PC-9 (cell line): Measurements from ENCODE around the gene IFITM10. TPM values are rescaled to one million over a fixed set of nuclear protein-coding genes. Genes with fewer than 3 reads are reported as not detected.
A peak's percentile ranks its signal among the peaks of the same experiment; 100 is the strongest.

Experiments used
- BruUV-seq: library from RNA; stranded (reverse); fragments of 400-500 nt; replicated peaks from 2 replicates; lab custom pipeline; 2021; lab: Mats Ljungman, UMichigan
- CTCF ChIA-PET: fragments of 300-600 bp; sonication (Branson Sonifier 250); formaldehyde crosslinking; loops from one replicate; lab custom pipeline; 2022; ENCODE audit warnings: antibody characterized with exemption; lab: Charles Lee
- POLR2A ChIA-PET: fragments of 300-600 bp; sonication (Branson Sonifier 250); formaldehyde crosslinking; loops from one replicate; lab custom pipeline; 2022; ENCODE audit warnings: antibody characterized with exemption; ENCODE audit not compliant: unreplicated experiment; lab: Charles Lee
- DNase-seq, 2 experiments: peaks; one replicate each; pipeline versions ENCODE4 v3.0.0 to v3.0.0-alpha.2; 2015 to 2022; ENCODE audit warnings: mixed read lengths in 1 of 2
- H2AFZ ChIP-seq: fragments of 200-600 bp; sonication (generic); 2 replicates; pipeline ENCODE4 v1.8.1; 2017; ENCODE audit warnings: antibody characterized with exemption
- H3F3A ChIP-seq: fragments of 200-600 bp; sonication (generic); 2 replicates; pipeline ENCODE4 v1.8.1; 2017; ENCODE audit warnings: antibody characterized with exemption, mild to moderate bottlenecking, low read depth; ENCODE audit not compliant: insufficient read depth
- H3K27ac ChIP-seq: fragments of 200-600 bp; sonication (generic); 2 replicates; pipeline ENCODE4 v1.6.1; 2016; ENCODE audit warnings: mixed run types
- H3K27me3 ChIP-seq: fragments of 200-600 bp; sonication (generic); 2 replicates; pipeline ENCODE4 v1.6.1; 2016; ENCODE audit warnings: low read depth, mixed run types; ENCODE audit not compliant: insufficient read depth
- H3K36me3 ChIP-seq: fragments of 200-600 bp; sonication (generic); 2 replicates; pipeline ENCODE4 v1.6.1; 2016; ENCODE audit warnings: low read depth, mixed run types
- H3K4me1 ChIP-seq: fragments of 200-600 bp; sonication (generic); replicated peaks from 2 replicates; pipeline ENCODE4 v1.6.1; 2016; ENCODE audit warnings: mixed run types; ENCODE audit not compliant: insufficient read depth
- H3K4me2 ChIP-seq: fragments of 200-600 bp; sonication (generic); 2 replicates; pipeline ENCODE4 v1.6.1; 2017; ENCODE audit warnings: mixed run types
- H3K4me3 ChIP-seq: fragments of 200-600 bp; sonication (generic); 2 replicates; pipeline ENCODE4 v1.6.1; 2016; ENCODE audit warnings: mixed run types
- H3K79me2 ChIP-seq: fragments of 200-600 bp; sonication (generic); 2 replicates; pipeline ENCODE4 v1.6.1; 2017; ENCODE audit warnings: low read depth, mixed run types
- H3K9me2 ChIP-seq: fragments of 200-600 bp; sonication (generic); 2 replicates; pipeline ENCODE4 v1.8.1; 2017; ENCODE audit warnings: mild to moderate bottlenecking; ENCODE audit not compliant: insufficient read depth
- H3K9me3 ChIP-seq: fragments of 200-600 bp; sonication (generic); 2 replicates; pipeline ENCODE4 v1.8.1; 2016; ENCODE audit warnings: low read depth; ENCODE audit not compliant: insufficient read depth
- H4K20me1 ChIP-seq: fragments of 200-600 bp; sonication (generic); 2 replicates; pipeline ENCODE4 v1.8.1; 2017; ENCODE audit not compliant: insufficient read depth
- CTCF ChIP-seq: fragments of 200-600 bp; sonication (generic); conservative IDR thresholded peaks from 2 replicates; pipeline ENCODE4 v1.6.1; 2017; ENCODE audit warnings: mixed run types, antibody characterized with exemption, mild to moderate bottlenecking, moderate library complexity
- EZH2 ChIP-seq: fragments of 200-600 bp; sonication (generic); IDR thresholded peaks from 2 replicates; pipeline ENCODE4 v1.8.0; 2017; ENCODE audit warnings: antibody characterized with exemption, low read depth
- intact Hi-C: fragments of 100-400 bp; cut with micrococcal nuclease; formaldehyde crosslinking; loops from one replicate; pipeline ENCODE4 v1.10.0; 2022; ENCODE audit not compliant: unreplicated experiment
- total RNA-seq: library from RNA; stranded (reverse); gene quantifications from 2 replicates; pipeline ENCODE4 v1.2.3, GENCODE V29; 2021

The IFITM10 gene
- total RNA-seq, 1 experiment from 2014 or later = 5.5 TPM

- no TSS peak for BruUV-seq
- peak; percentile 53 to 87 for DNase-seq
- TF ChIP-seq CTCF = no peak
- TF ChIP-seq EZH2 = no peak
- Histone ChIP-seq H3K27ac (peak overlapping the region; percentile 76), H3K4me2 (peak overlapping the region; percentile 76), H3K9me2 (no peaks in the 10 kb centered on the region), H3K36me3 (no peaks in the 10 kb centered on the region), H3K27me3 (no peaks in the 10 kb centered on the region), H3K9me3 (no peaks in the 10 kb centered on the region), H3K4me3 (peak overlapping the region; percentile 51; the same call in 1 of the 2 replicates), H2AFZ (peak overlapping the region; percentile 63; the same call in 1 of the 2 replicates), H3F3A (peaks cover 22% of the 10 kb centered on the region), H3K79me2 (no peaks in the 10 kb centered on the region), H4K20me1 (no peaks in the 10 kb centered on the region), H3K4me1 (peaks cover 27% of the 10 kb centered on the region)
- POLR2A ChIA-PET = no interaction called here
- CTCF ChIA-PET = interaction anchor here (0.6 kb wide), 1 partner anchor 12 kb away, joined by 4 read pairs; no protein-coding TSS in a partner anchor
- intact Hi-C loops = loop anchor here (1.0 to 2.0 kb wide), 2 partner anchors 59 to 129 kb away; partner anchors contain the start of gene SYT8
Observed at GRCh38 chr11:1705126-1706052, 45.0 kb downstream of the IFITM10 start.

GRCh38 chr11:1703146-1703545, 47.2 kb downstream of the IFITM10 start:
- no peak for TF ChIP-seq EZH2
- no peak for TF ChIP-seq CTCF
- H3K27me3 ChIP-seq = no peaks in the 10 kb centered on the region
- no peak for DNase-seq
- H2AFZ ChIP-seq = no peak overlapping the region
- H3K9me3 ChIP-seq = no peaks in the 10 kb centered on the region
- H3K4me1 ChIP-seq = peaks cover 27% of the 10 kb centered on the region
- H3K4me2 ChIP-seq = no peak overlapping the region
- no peaks in the 10 kb centered on the region for H3K9me2 ChIP-seq
- intact Hi-C loops = no loop called here
- no peak overlapping the region for H3K27ac ChIP-seq
- no peaks in the 10 kb centered on the region for H3K36me3 ChIP-seq
- BruUV-seq = no TSS peak
- ChIA-PET CTCF (no interaction called here), POLR2A (no interaction called here)
- no peaks in the 10 kb centered on the region for H4K20me1 ChIP-seq
- no peak overlapping the region for H3K4me3 ChIP-seq
- H3K79me2 ChIP-seq = no peaks in the 10 kb centered on the region
- H3F3A ChIP-seq = peaks cover 22% of the 10 kb centered on the region

GRCh38 chr11:1702506-1702905, 47.9 kb downstream of the IFITM10 start:
- Histone ChIP-seq H3K4me1 (peaks cover 27% of the 10 kb centered on the region), H3K27ac (no peak overlapping the region), H3K4me3 (no peak overlapping the region), H3K4me2 (no peak overlapping the region), H3F3A (peaks cover 22% of the 10 kb centered on the region), H2AFZ (no peak overlapping the region), H4K20me1 (no peaks in the 10 kb centered on the region), H3K36me3 (no peaks in the 10 kb centered on the region), H3K27me3 (no peaks in the 10 kb centered on the region), H3K79me2 (no peaks in the 10 kb centered on the region), H3K9me2 (no peaks in the 10 kb centered on the region), H3K9me3 (no peaks in the 10 kb centered on the region)
- DNase-seq = no peak
- ChIA-PET CTCF (no interaction called here), POLR2A (no interaction called here)
- intact Hi-C loops = no loop called here
- BruUV-seq = no TSS peak
- TF ChIP-seq EZH2 = no peak
- no peak for TF ChIP-seq CTCF
